ENCODE results near the gene ZSCAN29. TPM values are rescaled to one million over a fixed set of nuclear protein-coding genes. Genes with fewer than 3 reads are reported as not detected.
"Not testable (repeated sequence)": the region's sequence is repeated elsewhere in the genome, so short reads cannot be mapped to it uniquely, and the experiment has no call there.

Gene ZSCAN29
- total RNA-seq, 1 donor: 26.3 TPM

DNA sequence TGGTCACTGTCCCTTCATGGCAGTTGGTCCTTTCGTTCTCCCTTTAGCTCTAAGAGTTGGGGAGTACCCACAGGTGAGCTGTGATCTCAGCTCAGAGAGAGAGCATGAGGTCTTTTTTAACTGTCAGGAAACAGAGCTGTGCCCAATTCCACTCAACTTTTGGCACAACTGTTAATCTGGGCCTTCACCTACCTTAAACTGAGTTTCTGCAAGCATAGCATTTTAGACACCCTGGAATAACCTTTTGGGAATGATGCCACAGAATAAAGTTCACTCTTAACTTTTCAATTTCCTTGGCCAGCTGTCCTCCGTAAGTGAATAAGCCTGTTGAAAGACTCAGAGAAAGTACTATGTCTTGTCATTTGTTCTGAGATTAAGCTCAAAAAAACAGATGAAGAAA, 36.0 kb upstream of the ZSCAN29 start:
- H3K4me3 ChIP-seq (ENCODE audit: low read depth, low read length): no peak overlapping the region
- DNase-seq (ENCODE audit: low read depth): no peak
- TF ChIP-seq, protein P1, sequence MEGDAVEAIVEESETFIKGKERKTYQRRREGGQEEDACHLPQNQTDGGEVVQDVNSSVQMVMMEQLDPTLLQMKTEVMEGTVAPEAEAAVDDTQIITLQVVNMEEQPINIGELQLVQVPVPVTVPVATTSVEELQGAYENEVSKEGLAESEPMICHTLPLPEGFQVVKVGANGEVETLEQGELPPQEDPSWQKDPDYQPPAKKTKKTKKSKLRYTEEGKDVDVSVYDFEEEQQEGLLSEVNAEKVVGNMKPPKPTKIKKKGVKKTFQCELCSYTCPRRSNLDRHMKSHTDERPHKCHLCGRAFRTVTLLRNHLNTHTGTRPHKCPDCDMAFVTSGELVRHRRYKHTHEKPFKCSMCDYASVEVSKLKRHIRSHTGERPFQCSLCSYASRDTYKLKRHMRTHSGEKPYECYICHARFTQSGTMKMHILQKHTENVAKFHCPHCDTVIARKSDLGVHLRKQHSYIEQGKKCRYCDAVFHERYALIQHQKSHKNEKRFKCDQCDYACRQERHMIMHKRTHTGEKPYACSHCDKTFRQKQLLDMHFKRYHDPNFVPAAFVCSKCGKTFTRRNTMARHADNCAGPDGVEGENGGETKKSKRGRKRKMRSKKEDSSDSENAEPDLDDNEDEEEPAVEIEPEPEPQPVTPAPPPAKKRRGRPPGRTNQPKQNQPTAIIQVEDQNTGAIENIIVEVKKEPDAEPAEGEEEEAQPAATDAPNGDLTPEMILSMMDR (IDR thresholded peaks at IDR 0.05; ENCODE audit: insufficient read depth, low read depth, low read length): no peak

DNA sequence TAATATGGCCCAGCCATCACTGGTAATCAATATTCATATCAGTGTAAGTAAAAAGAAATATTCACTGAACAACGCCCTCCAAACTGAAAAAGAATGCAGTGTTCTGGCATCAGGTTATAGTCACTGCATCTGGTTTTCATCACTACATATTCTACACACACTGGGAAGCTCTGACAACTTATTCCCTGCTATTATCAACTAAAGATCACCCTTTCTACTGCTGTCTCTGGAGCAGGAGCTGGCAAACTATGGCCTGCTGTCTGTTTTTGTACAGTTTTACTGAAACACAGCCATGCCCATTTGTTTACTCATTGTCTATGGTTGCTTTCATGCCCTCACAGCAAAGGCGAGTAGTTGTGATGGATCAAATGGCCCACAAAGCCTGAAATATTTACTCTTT, 35.3 kb upstream of the ZSCAN29 start:
- TF ChIP-seq, protein P1 (IDR thresholded peaks at IDR 0.05; ENCODE audit: insufficient read depth, low read depth, low read length): no peak
- DNase-seq (ENCODE audit: low read depth): no peak
- H3K4me3 ChIP-seq (ENCODE audit: low read depth, low read length): no peak overlapping the region

GRCh38 chr15:43404130-43404529, 33.3 kb upstream of the ZSCAN29 start:
- H3K4me3 ChIP-seq (ENCODE audit: low read depth, low read length): no peak overlapping the region
- no peak for DNase-seq (ENCODE audit: low read depth)
- TF ChIP-seq, protein P1 (IDR thresholded peaks at IDR 0.05; ENCODE audit: insufficient read depth, low read depth, low read length): no peak

GRCh38 chr15:43403616-43404015, 32.8 kb upstream of the ZSCAN29 start:
- no peak overlapping the region for H3K4me3 ChIP-seq (ENCODE audit: low read depth, low read length)
- no peak for DNase-seq (ENCODE audit: low read depth)
- TF ChIP-seq, protein P1 (IDR thresholded peaks at IDR 0.05; ENCODE audit: insufficient read depth, low read depth, low read length): no peak

GRCh38 chr15:43402255-43402654, 31.4 kb upstream of the ZSCAN29 start:
- H3K4me3 ChIP-seq (ENCODE audit: low read depth, low read length): no peak overlapping the region
- no peak for DNase-seq (ENCODE audit: low read depth)
- TF ChIP-seq, protein P1 (IDR thresholded peaks at IDR 0.05; ENCODE audit: insufficient read depth, low read depth, low read length): no peak

DNA sequence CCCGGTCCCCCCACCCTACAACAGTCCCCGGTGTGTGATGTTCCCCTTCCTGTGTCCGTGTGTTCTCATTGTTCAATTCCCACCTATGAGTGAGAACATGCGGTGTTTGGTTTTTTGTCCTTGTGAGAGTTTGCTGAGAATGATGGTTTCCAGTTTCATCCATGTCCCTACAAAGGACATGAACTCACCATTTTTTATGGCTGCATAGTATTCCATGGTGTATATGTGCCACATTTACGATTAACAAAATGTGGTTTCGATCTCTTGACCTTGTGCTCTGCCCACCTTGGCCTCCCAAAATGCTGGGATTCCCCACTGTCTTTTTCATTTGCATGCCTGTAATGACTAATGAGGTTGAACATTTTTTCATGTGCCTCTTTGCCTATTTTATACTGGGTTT, 22.7 kb upstream of the ZSCAN29 start:
- not testable (repeated sequence) for H3K4me3 ChIP-seq (ENCODE audit: low read depth, low read length); DNase-seq (ENCODE audit: low read depth)

DNA sequence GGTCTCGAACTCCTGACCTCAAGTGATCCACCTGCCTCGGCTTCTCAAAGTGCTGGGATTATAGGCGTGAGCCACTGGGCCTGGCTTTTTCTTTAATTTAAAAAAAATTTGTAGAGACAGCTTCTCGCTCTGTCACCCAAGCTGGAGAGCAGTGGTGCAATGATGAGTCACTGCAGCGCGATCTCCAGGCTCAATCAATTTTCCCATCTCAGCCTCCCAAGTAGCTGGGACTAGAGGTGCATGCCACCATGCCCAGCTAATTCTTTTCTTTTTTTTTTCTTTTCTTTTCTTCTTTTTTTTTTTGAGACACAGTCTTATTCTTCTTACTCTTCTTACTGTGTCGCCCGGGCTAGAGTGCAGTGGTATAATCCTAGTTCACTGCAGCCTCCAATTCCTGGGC, 19.9 kb upstream of the ZSCAN29 start:
- TF ChIP-seq, protein P1 (IDR thresholded peaks at IDR 0.05; ENCODE audit: insufficient read depth, low read depth, low read length): no peak
- DNase-seq (ENCODE audit: low read depth): peak; percentile 36

More for the DNA sequence above, 19.9 kb upstream of the ZSCAN29 start:
- no peak overlapping the region for H3K4me3 ChIP-seq (ENCODE audit: low read depth, low read length)
